ENCODE data around the gene MRTFA.

MRTFA gene

DNA sequence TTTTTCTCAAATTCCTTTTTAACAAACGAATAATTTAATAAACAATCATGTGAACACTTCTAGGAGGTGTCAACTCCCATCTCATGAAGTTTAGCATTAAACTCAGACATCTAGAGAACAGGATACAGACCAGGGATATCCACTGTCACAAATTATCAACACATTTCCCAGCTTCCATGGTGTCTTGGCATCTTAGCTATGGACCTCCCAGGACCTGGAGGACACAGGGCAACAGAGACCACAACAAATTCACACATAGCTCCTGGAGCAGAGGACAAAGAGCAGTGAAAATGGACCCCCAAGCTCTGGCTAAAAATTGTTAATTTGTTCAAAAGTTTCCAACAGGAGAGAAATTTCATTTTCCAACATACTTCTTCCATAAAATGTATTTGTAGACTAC is 163.9 kb downstream of the MRTFA start:
- no peak for DNase-seq (ENCODE audit: low read depth in 2 of 2, low spot score in 1 of 2)

- no peak for DNase-seq (ENCODE audit: low read depth in 2 of 2, low spot score in 1 of 2)
Observed at GRCh38 chr22:40472051-40472450, 164.5 kb downstream of the MRTFA start.

GRCh38 chr22:40469181-40469580 is 167.3 kb downstream of the MRTFA start:
- no peak for DNase-seq (ENCODE audit: low read depth in 2 of 2, low spot score in 1 of 2)

- no peak for DNase-seq (ENCODE audit: low read depth in 2 of 2, low spot score in 1 of 2)
Observed at GRCh38 chr22:40468616-40469015, 167.9 kb downstream of the MRTFA start.

- DNase-seq (ENCODE audit: low read depth in 2 of 2, low spot score in 1 of 2) = no peak
Observed at GRCh38 chr22:40466976-40467375, 169.5 kb downstream of the MRTFA start.

DNA sequence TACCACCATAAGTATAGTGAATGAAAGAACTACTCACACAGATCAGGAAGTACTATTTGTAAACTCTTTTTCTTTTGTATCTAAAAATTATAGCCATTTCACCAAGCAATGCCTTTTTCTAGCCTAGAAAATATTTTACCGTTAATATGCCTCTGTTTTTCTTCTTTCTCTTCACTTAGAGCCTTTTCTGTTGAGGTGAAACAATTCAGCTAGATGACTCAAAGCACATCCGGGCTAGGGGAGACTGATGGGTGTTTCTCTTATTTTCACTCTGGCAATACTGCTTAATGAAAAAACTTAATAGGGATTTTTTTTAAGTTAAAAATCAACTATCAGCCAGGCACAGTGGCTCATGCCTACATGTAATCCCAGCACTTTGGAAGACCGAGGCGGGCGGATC is 172.8 kb downstream of the MRTFA start:
- DNase-seq (ENCODE audit: low read depth in 2 of 2, low spot score in 1 of 2) = peak in 1 of 2 donors; percentile 8

DNA sequence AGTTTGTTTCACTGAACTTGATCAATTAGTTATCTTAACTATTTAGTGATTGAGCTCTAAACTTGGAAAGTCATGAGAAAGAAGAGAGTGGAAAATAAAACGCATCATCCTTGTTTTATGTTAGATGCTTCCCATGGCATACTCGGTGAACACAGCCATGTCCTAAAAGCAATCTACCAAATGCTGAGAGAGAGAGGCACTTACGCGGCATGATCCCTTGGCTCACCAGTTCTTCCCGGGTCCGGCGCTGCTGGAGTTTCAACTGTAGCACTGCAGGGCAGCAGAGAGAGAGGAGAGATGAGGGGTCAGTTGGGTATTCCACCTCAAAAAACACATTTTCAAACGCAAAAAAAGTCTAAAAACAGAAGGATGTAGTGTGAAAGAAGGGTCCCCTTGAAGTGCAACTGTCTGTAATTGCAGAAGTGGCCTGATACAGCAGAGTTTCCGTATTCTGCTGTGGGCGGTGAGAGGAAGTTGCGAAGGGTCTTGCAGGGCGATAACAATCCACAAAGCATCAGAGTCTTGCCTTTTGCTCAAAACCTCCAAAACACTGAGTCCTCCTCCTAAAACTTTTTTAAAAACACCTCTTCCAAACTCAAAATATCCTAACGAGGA is 173.4 kb downstream of the MRTFA start:
- peak in 1 of 2 donors; percentile 17 for DNase-seq (ENCODE audit: low read depth in 2 of 2, low spot score in 1 of 2)

- no peak for DNase-seq (ENCODE audit: low read depth in 2 of 2, low spot score in 1 of 2)
Observed at GRCh38 chr22:40462195-40462984, 174.1 kb downstream of the MRTFA start.

DNA sequence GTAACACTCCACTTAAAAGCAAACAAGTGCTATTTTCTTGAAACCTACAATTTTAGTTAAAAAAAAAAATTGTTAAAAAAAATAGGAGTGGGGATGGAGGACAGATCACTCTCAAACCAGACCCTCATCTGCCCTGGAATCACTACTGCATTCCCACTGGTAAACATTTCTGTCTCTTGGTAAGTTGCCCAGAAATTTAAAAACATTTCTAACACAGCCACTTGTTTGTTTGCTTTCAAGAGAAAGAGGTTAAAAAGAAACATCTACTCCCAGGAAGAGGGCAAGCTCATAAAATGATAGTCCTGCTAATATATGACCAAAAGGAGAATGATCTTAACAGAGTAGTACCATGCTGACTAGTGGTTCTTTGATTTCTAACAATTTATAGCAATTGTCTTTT is 182.8 kb downstream of the MRTFA start:
- no peak for DNase-seq (ENCODE audit: low read depth in 2 of 2, low spot score in 1 of 2)

- DNase-seq (ENCODE audit: low read depth in 2 of 2, low spot score in 1 of 2) = no peak
Observed at GRCh38 chr22:40452730-40453487, 183.6 kb downstream of the MRTFA start.

DNA sequence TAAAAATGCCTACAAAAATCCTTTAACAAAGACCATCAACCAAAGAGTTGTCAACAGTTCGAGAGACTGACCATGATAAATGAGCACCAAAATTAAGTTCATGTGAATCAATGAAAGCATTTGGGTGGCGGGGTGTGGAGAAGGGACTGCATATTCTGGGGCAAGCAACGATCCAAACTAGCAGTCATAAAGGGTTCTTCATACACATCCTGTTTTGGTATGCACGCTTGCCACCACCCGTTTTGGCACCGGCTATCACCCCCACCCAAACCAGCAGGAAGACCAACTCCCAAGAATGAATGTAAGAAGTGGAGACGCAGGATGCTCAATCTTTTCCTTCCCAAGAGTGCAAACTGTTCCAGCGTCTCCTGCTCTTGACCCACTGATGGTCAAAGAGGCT is 185.3 kb downstream of the MRTFA start:
- DNase-seq (ENCODE audit: low read depth in 2 of 2, low spot score in 1 of 2) = no peak

- DNase-seq (ENCODE audit: low read depth in 2 of 2, low spot score in 1 of 2) = no peak
Observed at GRCh38 chr22:40450616-40451015, 185.9 kb downstream of the MRTFA start.

DNA sequence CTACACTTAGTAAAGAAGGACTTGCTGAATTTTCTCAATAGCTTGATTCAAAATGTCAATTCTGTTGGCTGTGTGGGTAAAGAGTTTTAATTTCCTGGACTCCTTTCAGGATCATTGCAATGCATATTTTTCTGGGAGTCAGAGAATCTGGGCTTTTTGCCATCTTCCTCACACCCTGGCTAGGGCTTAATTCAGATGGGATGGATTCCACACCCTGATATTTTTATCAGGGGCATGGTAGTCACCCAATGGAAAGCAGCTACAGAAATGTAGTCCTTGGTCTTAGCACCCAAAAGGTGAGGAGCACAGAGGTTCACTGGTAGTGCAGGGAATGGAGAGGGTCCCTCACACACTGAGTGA is 186.9 kb downstream of the MRTFA start:
- DNase-seq (ENCODE audit: low read depth in 2 of 2, low spot score in 1 of 2) = no peak

DNA sequence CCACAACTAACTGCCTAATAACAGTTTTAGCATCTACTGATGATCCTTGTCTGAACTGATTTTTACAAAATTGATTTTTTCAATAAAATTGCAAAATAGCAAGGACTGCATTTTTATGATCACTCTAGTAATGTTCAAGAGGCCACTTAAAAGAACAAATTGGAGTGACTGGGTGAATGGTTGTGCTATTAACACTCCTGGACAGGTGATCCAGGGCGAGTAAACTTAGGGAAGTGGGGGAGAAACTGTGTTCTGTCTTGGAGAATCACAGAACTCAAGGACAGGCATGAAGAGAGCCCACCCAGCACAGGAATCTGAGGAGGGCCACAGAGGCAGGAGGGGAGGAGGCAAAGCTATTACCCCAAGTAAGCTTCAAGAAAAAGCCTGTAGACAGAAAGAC is 190.3 kb downstream of the MRTFA start:
- DNase-seq (ENCODE audit: low read depth in 2 of 2, low spot score in 1 of 2) = no peak

DNA sequence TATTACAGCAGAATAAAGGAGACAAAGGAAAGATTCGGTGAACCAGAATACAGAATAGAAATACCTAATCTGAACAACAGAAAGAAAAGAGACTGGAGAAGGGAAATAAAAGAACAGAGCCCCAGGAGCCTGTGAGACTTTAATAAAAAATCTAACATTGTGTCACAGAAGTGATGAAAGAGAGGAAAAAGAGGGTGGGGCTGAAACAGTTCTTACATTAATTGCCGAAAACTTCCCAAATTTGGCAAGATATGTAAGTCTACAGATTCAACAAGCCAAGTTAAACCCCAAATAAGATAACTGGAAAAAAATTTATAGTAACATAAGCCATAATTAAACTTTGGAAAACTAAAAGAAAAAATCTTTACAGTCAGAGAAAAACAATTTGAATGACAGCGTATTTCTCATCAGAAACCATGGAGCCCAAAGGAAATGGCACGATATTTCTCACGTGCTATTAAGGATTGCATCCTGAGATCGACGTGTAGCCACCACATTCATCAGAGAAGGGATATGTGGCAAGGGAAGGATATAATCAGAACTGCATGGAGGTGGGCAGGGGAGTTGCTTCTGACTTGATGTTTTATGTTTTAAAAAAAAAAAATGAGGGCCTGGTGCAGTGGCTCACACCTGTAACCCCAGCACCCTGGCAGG is 192.2 kb downstream of the MRTFA start:
- DNase-seq (ENCODE audit: low read depth in 2 of 2, low spot score in 1 of 2) = no peak

DNA sequence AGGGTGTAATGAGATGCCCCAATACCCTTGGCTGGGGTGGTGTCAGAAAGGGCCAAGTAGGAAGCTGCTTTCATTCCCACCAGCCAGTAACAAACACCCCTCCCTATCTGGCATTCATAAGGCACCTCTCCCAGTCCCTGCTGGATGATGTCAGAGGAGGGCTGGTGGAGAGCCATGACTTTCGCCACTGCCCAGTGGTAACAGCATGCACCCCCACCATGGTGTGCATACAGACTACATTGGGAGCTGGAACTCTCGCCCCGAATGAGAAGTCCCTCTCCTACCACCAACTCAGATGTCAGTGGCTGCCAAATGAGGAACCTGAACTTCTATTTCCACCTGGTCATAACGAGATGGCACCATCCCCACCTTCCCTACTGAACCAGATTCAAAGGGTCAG is 192.8 kb downstream of the MRTFA start:
- no peak for DNase-seq (ENCODE audit: low read depth in 2 of 2, low spot score in 1 of 2)

DNA sequence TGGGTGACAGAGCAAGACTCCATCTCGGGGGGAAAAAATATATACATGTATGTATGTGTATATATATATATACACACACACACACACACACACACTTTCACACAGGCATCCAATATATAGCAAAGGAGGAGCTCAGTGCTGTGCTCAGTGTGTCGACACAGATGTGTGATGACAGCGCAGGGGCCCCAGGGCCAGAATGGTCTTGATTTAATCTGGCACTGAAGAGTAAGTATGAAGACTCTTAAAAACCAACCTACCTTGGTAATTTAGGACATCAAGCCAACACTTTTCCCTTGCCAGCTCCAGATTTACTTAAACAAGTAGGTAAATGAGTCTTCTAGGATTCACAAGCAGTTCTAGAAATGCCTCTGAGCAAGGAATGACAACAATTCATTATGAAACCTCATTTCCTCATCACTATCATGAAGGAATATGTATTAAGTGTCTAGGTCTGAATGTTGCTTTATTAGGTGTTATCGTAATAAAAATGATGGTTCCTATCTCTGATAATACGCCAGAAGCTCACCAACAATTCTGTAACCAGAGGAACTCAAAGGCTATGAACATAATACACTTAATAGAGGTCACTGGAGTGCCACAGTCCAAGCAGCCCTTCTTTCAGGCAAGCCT is 194.6 kb downstream of the MRTFA start:
- no peak for DNase-seq (ENCODE audit: low read depth in 2 of 2, low spot score in 1 of 2)

DNA sequence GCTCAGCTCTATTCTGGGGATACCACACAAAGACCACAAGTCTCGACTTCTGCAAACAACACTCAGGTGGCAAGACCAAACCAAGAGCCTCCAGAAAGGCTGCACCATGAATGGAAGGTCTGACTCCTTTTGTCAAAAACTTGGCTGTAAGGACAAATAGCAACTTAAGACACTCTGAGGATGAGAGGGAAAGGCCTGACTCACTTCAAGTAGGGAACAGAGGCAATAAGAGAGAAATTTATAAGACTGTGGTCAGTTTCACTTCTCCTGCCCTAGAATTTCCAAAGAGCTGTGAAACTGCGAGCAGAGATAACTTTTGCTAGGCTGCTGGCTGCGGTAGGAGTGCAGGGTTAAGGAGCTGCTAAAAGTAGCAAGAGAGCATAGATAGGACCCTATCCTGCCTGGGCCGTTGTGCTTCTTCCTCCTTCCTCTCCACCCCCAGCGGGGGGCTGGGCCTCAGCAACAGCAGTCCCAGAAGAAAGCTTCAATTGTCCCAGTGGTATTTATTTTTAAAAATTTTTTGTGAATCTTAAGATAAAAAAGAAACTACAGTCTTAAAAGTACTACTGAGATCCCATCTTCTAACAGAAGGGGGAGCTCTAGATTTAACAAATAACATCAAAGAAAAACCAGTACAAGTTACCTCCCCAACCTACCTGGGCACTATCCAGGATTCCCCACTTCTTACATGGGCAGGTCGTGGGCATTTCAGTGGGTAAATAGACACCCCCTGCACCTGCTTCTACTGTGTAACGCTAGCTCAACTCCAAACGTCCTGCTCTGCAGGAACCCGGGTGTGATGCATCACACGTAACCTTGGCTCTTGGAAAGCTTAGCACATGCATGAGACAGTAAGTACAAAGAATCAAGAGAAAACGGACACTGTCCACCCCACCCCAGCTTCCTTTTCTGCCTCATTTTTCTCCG is 199.8 kb downstream of the MRTFA start:
- DNase-seq (ENCODE audit: low read depth in 2 of 2, low spot score in 1 of 2) = no peak

DNA sequence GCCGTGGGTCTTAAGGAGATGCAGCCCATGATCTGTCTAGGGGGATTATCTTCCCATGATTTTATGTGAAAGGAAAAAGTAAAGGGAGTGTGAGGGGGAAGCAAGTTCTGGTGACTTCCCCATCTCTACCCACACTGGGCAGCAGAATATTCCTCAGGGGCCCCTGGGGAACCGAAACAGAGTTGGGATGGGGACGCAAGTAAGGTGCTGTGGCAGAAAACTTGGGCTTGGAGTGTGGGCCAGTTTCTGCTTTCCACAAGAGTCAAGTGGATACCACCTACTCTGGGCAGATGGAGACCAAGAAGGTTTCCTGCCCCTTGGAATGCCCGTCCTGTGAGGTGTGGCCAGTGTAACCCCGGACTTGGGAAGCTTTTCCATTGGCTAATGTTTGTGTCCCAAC is 201.8 kb downstream of the MRTFA start:
- DNase-seq (ENCODE audit: low read depth in 2 of 2, low spot score in 1 of 2) = no peak

DNA sequence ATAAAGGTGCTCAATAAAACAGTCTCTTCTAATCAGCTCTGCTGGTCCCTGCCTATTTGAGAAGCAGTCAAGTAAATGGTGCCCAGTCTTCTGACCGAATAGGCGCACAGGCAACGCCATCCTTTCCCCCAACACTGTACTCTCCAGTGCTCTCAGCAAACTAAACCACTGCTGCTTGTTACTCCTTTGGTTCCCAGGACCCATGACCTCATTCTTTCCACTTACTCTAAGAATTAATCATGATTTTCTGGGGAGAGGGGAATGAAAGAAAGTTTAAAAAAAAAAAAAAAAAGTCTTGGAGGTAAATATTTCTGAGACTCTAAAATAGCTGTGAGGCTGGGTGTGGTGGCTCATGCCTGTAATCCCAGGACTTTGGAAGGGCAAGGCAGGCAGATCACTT is 202.4 kb downstream of the MRTFA start:
- no peak for DNase-seq (ENCODE audit: low read depth in 2 of 2, low spot score in 1 of 2)
